Karpas-422 (cell line): ENCODE data around the gene APOBEC3H. TPM values are rescaled to one million over a fixed set of nuclear protein-coding genes. Genes with fewer than 3 reads are reported as not detected.

ENCODE experiments used
- DNase-seq: peaks from one replicate; pipeline ENCODE4 v3.0.0-alpha.2; 2015
- H2AFZ ChIP-seq: fragments of 200-600 bp; sonication (generic); 2 replicates; pipeline ENCODE4 v1.6.1; 2014; ENCODE audit warnings: antibody characterized with exemption, low read length, mixed read lengths
- H3K27ac ChIP-seq: fragments of 200-600 bp; sonication (generic); 2 replicates; pipeline ENCODE4 v1.5.1; 2014; ENCODE audit warnings: mild to moderate bottlenecking, low read length, moderate library complexity
- H3K27me3 ChIP-seq: fragments of 200-600 bp; sonication (generic); 2 replicates; pipeline ENCODE4 v1.6.1; 2014; ENCODE audit warnings: low read length, mixed read lengths
- H3K36me3 ChIP-seq: fragments of 200-600 bp; sonication (generic); 2 replicates; pipeline ENCODE4 v1.6.1; 2014; ENCODE audit warnings: low read length, mixed read lengths; ENCODE audit not compliant: insufficient read depth
- H3K4me1 ChIP-seq: fragments of 200-600 bp; sonication (generic); 2 replicates; pipeline ENCODE4 v1.6.1; 2014; ENCODE audit warnings: mild to moderate bottlenecking, low read length, mixed read lengths
- H3K4me2 ChIP-seq: fragments of 200-600 bp; sonication (generic); 2 replicates; pipeline ENCODE4 v1.6.1; 2014; ENCODE audit warnings: low read length, low read depth, mild to moderate bottlenecking; ENCODE audit not compliant: poor library complexity, severe bottlenecking
- H3K4me3 ChIP-seq: fragments of 200-600 bp; sonication (generic); 2 replicates; pipeline ENCODE4 v1.5.1; 2014; ENCODE audit warnings: mild to moderate bottlenecking, antibody characterized with exemption, low read length, mixed read lengths
- H3K79me2 ChIP-seq: fragments of 200-600 bp; sonication (generic); 2 replicates; pipeline ENCODE4 v1.6.1; 2014; ENCODE audit warnings: mild to moderate bottlenecking, low read length, mixed read lengths
- H3K9ac ChIP-seq: fragments of 200-600 bp; sonication (generic); 2 replicates; pipeline ENCODE4 v1.6.0; 2014; ENCODE audit warnings: low read length
- H3K9me2 ChIP-seq: fragments of 200-600 bp; sonication (generic), shearing (Covaris generic); replicated peaks from 2 replicates; pipeline ENCODE4 v1.6.0; 2014; ENCODE audit warnings: mild to moderate bottlenecking, low read length, moderate library complexity; ENCODE audit not compliant: insufficient read depth
- H3K9me3 ChIP-seq: fragments of 300-700, 200-600 bp; sonication (generic); 2 replicates; pipeline ENCODE4 v1.6.1; 2014; ENCODE audit warnings: low read length, mixed read lengths
- H4K20me1 ChIP-seq: fragments of 200-600 bp; sonication (generic); 2 replicates; pipeline ENCODE4 v1.6.1; 2014; ENCODE audit warnings: mild to moderate bottlenecking, antibody characterized with exemption, low read length, low read depth; ENCODE audit not compliant: insufficient read depth
- total RNA-seq: library from RNA; depleted of rRNA; stranded (reverse); fragments of >200 nt; shearing (Covaris generic); gene quantifications from 2 replicates; pipeline ENCODE4 v1.2.3, GENCODE V29; 2014; ENCODE audit warnings: low replicate concordance

APOBEC3H gene
- total RNA-seq, 1 experiment from 2014 or later: not detected

- Histone ChIP-seq H3K36me3 (no peaks in the 10 kb centered on the region), H3K9me3 (no peaks in the 10 kb centered on the region), H3K4me3 (no peak overlapping the region), H3K4me2 (no peak overlapping the region), H4K20me1 (no peaks in the 10 kb centered on the region), H3K79me2 (no peaks in the 10 kb centered on the region), H3K9me2 (no peaks in the 10 kb centered on the region), H3K4me1 (no peaks in the 10 kb centered on the region), H3K9ac (no peak overlapping the region), H2AFZ (no peak overlapping the region), H3K27me3 (no peaks in the 10 kb centered on the region), H3K27ac (no peak overlapping the region)
- DNase-seq: no peak
Observed at GRCh38 chr22:39095971-39096370, 1.1 kb upstream of the APOBEC3H start.

- H3K4me3 ChIP-seq: no peak overlapping the region
- no peak for DNase-seq
- H4K20me1 ChIP-seq: no peaks in the 10 kb centered on the region
- H2AFZ ChIP-seq: no peak overlapping the region
- H3K9ac ChIP-seq: no peak overlapping the region
- no peaks in the 10 kb centered on the region for H3K9me3 ChIP-seq
- H3K4me1 ChIP-seq: no peaks in the 10 kb centered on the region
- no peak overlapping the region for H3K4me2 ChIP-seq
- H3K36me3 ChIP-seq: no peaks in the 10 kb centered on the region
- no peaks in the 10 kb centered on the region for H3K79me2 ChIP-seq
- H3K9me2 ChIP-seq: no peaks in the 10 kb centered on the region
- no peaks in the 10 kb centered on the region for H3K27me3 ChIP-seq
- H3K27ac ChIP-seq: no peak overlapping the region
Observed at GRCh38 chr22:39098026-39098425, 982 bp downstream of the APOBEC3H start.

- no peak overlapping the region for H2AFZ ChIP-seq
Observed at GRCh38 chr22:39098576-39098975, 1.5 kb downstream of the APOBEC3H start.

GRCh38 chr22:39101226-39101625 lies 4.2 kb downstream of the APOBEC3H start:
- no peak for DNase-seq
- Histone ChIP-seq H3K9me3 (no peaks in the 10 kb centered on the region), H4K20me1 (no peaks in the 10 kb centered on the region), H3K9me2 (no peaks in the 10 kb centered on the region), H3K27me3 (no peaks in the 10 kb centered on the region), H3K79me2 (no peaks in the 10 kb centered on the region), H3K4me2 (no peak overlapping the region), H3K9ac (no peak overlapping the region), H3K4me3 (no peak overlapping the region), H3K4me1 (no peaks in the 10 kb centered on the region), H2AFZ (no peak overlapping the region), H3K36me3 (no peaks in the 10 kb centered on the region), H3K27ac (no peak overlapping the region)

More at GRCh38 chr22:39098576-39098975, 1.5 kb downstream of the APOBEC3H start:
- Histone ChIP-seq H3K4me1 (no peaks in the 10 kb centered on the region), H3K27me3 (no peaks in the 10 kb centered on the region), H3K4me2 (no peak overlapping the region), H3K4me3 (no peak overlapping the region), H4K20me1 (no peaks in the 10 kb centered on the region), H3K27ac (no peak overlapping the region), H3K79me2 (no peaks in the 10 kb centered on the region), H3K36me3 (no peaks in the 10 kb centered on the region), H3K9me3 (no peaks in the 10 kb centered on the region), H3K9me2 (no peaks in the 10 kb centered on the region), H3K9ac (no peak overlapping the region)
- no peak for DNase-seq

GRCh38 chr22:39103431-39103830 lies 6.4 kb downstream of the APOBEC3H start:
- no peak overlapping the region for H2AFZ ChIP-seq
- no peak for DNase-seq
- no peak overlapping the region for H3K4me2 ChIP-seq
- H3K9me2 ChIP-seq: no peaks in the 10 kb centered on the region
- H3K4me3 ChIP-seq: no peak overlapping the region
- no peaks in the 10 kb centered on the region for H3K4me1 ChIP-seq
- H3K36me3 ChIP-seq: no peaks in the 10 kb centered on the region
- H3K9me3 ChIP-seq: no peaks in the 10 kb centered on the region
- H3K27me3 ChIP-seq: no peaks in the 10 kb centered on the region
- no peaks in the 10 kb centered on the region for H3K79me2 ChIP-seq
- H3K9ac ChIP-seq: no peak overlapping the region
- H3K27ac ChIP-seq: no peak overlapping the region
- H4K20me1 ChIP-seq: no peaks in the 10 kb centered on the region

- Histone ChIP-seq H4K20me1 (no peaks in the 10 kb centered on the region), H3K9me3 (no peaks in the 10 kb centered on the region), H3K79me2 (no peaks in the 10 kb centered on the region), H2AFZ (no peak overlapping the region), H3K27me3 (no peaks in the 10 kb centered on the region), H3K27ac (no peak overlapping the region), H3K4me3 (no peak overlapping the region), H3K4me2 (no peak overlapping the region), H3K9me2 (no peaks in the 10 kb centered on the region), H3K4me1 (peaks cover 9% of the 10 kb centered on the region), H3K9ac (no peak overlapping the region), H3K36me3 (no peaks in the 10 kb centered on the region)
- no peak for DNase-seq
Observed at GRCh38 chr22:39106326-39106725, 9.3 kb downstream of the APOBEC3H start.

- Histone ChIP-seq H3K4me1 (peaks cover 11% of the 10 kb centered on the region), H3K9me2 (no peaks in the 10 kb centered on the region), H3K9ac (no peak overlapping the region), H4K20me1 (no peaks in the 10 kb centered on the region), H3K36me3 (no peaks in the 10 kb centered on the region), H3K4me3 (no peak overlapping the region), H3K79me2 (no peaks in the 10 kb centered on the region), H3K27me3 (no peaks in the 10 kb centered on the region), H3K27ac (no peak overlapping the region), H3K9me3 (no peaks in the 10 kb centered on the region), H2AFZ (no peak overlapping the region), H3K4me2 (no peak overlapping the region)
- no peak for DNase-seq
Observed at GRCh38 chr22:39108487-39108886, 11.4 kb downstream of the APOBEC3H start.

GRCh38 chr22:39109361-39109760 lies 12.3 kb downstream of the APOBEC3H start:
- Histone ChIP-seq H3K27me3 (no peaks in the 10 kb centered on the region), H3K27ac (no peak overlapping the region), H3K4me3 (no peak overlapping the region), H3K79me2 (no peaks in the 10 kb centered on the region), H3K9me3 (no peaks in the 10 kb centered on the region), H3K36me3 (no peaks in the 10 kb centered on the region), H2AFZ (no peak overlapping the region), H4K20me1 (no peaks in the 10 kb centered on the region), H3K4me1 (peaks cover 11% of the 10 kb centered on the region), H3K4me2 (no peak overlapping the region), H3K9me2 (no peaks in the 10 kb centered on the region), H3K9ac (no peak overlapping the region)
- no peak for DNase-seq
